OCI-LY3 (cell line): Measurements from ENCODE around the gene NHS.

ENCODE experiments used
- EZH2phosphoT487 ChIP-seq: fragments of 200-600 bp; shearing (Covaris generic); IDR thresholded peaks from 2 replicates; pipeline ENCODE4 v1.6.1; 2018; ENCODE audit warnings: antibody characterized with exemption, mixed run types, low read depth
- TF ChIP-seq, protein P1 (sequence below): fragments of 200-600, 300-600 bp; sonication (generic); IDR thresholded peaks from 2 replicates; pipeline ENCODE4 v1.5.1; 2014; ENCODE audit warnings: antibody characterized with exemption, low read length, low read depth

DNA sequence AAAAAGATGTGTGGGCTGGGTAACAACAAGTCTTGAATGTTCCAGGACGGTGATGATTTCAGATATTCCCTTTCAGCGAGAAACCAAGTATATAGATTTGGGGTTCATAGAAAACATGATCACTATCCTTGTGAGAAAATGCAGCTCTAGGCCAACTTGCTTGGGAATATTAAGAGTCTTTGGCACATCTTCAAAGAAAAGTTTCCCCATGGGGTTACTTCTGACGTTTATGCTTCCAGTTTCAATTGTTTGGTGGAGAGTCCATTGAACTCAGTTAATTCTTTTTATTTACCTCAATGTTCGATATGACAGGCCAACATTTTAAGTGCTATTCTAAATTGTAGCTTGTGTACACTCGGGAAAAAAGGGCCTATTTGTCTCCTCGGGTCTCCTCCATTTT is 126.7 kb downstream of the NHS start:
- TF ChIP-seq, protein P1, sequence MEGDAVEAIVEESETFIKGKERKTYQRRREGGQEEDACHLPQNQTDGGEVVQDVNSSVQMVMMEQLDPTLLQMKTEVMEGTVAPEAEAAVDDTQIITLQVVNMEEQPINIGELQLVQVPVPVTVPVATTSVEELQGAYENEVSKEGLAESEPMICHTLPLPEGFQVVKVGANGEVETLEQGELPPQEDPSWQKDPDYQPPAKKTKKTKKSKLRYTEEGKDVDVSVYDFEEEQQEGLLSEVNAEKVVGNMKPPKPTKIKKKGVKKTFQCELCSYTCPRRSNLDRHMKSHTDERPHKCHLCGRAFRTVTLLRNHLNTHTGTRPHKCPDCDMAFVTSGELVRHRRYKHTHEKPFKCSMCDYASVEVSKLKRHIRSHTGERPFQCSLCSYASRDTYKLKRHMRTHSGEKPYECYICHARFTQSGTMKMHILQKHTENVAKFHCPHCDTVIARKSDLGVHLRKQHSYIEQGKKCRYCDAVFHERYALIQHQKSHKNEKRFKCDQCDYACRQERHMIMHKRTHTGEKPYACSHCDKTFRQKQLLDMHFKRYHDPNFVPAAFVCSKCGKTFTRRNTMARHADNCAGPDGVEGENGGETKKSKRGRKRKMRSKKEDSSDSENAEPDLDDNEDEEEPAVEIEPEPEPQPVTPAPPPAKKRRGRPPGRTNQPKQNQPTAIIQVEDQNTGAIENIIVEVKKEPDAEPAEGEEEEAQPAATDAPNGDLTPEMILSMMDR: no peak
- no peak for TF ChIP-seq EZH2phosphoT487
